HG02571 (cell line): ENCODE measurements around the gene SCYL1.
A peak's percentile ranks its signal among the peaks of the same experiment; 100 is the strongest.

Experiments used
- ATAC-seq: cut with Tn5 transposase; IDR thresholded peaks from one replicate; pipeline ENCODE4 v1.9.1; 2021; ENCODE audit warnings: mild to moderate bottlenecking, moderate library complexity; ENCODE audit not compliant: unreplicated experiment

Gene SCYL1

GRCh38 chr11:65524741-65525545 is at the start of gene SCYL1:
TSS of gene SCYL1 (plus strand) at chr11:65525083. CDS start at chr11:65525154, 71 bp downstream.
- ATAC-seq: no peak

GRCh38 chr11:65476632-65477148 is 48.2 kb upstream of the SCYL1 start:
- no peak for ATAC-seq

GRCh38 chr11:65477149-65477965 is 47.5 kb upstream of the SCYL1 start:
- ATAC-seq: peak; percentile 87

- no peak for ATAC-seq
These were observed 46.3 kb upstream of the SCYL1 start for GRCh38 chr11:65478388-65479183.

GRCh38 chr11:65479184-65480145 is 45.4 kb upstream of the SCYL1 start:
- no peak for ATAC-seq

- ATAC-seq: no peak
These were observed 42.5 kb upstream of the SCYL1 start for GRCh38 chr11:65482306-65482850.

- ATAC-seq: no peak
These were observed 39.0 kb upstream of the SCYL1 start for GRCh38 chr11:65485920-65486219.

- ATAC-seq: no peak
These were observed 38.1 kb upstream of the SCYL1 start for GRCh38 chr11:65486570-65487466.

- no peak for ATAC-seq
These were observed 37.2 kb upstream of the SCYL1 start for GRCh38 chr11:65487467-65488272.

GRCh38 chr11:65488273-65489034 is 36.4 kb upstream of the SCYL1 start:
- ATAC-seq: no peak

- ATAC-seq: no peak
These were observed 35.7 kb upstream of the SCYL1 start for GRCh38 chr11:65489035-65489705.

GRCh38 chr11:65489706-65490320 is 35.1 kb upstream of the SCYL1 start:
- no peak for ATAC-seq

GRCh38 chr11:65491163-65491465 is 33.8 kb upstream of the SCYL1 start:
- no peak for ATAC-seq

- no peak for ATAC-seq
These were observed 33.1 kb upstream of the SCYL1 start for GRCh38 chr11:65491614-65492386.

GRCh38 chr11:65492387-65492636 is 32.6 kb upstream of the SCYL1 start:
- no peak for ATAC-seq
